NT2/D1 (cell line): Measurements from ENCODE around the gene FIS1.
"Not testable (repeated sequence)": the region's sequence is repeated elsewhere in the genome, so short reads cannot be mapped to it uniquely, and the experiment has no call there.

Experiments used
- DNase-seq: peaks from one replicate; pipeline ENCODE4 v3.0.0-alpha.2; 2011; ENCODE audit warnings: low read depth, low spot score
- H3K27me3 ChIP-seq: 2 replicates; pipeline ENCODE4 v1.6.0; 2011; ENCODE audit warnings: mild to moderate bottlenecking; ENCODE audit not compliant: insufficient read length, insufficient read depth
- H3K36me3 ChIP-seq: 2 replicates; pipeline ENCODE4 v1.6.1; 2011; ENCODE audit warnings: mild to moderate bottlenecking, low read length, mixed read lengths; ENCODE audit not compliant: insufficient read depth, insufficient read length
- H3K4me1 ChIP-seq: 2 replicates; pipeline ENCODE4 v1.5.1; 2011; ENCODE audit not compliant: insufficient read depth, insufficient read length
- H3K4me3 ChIP-seq: 2 replicates; pipeline ENCODE4 v1.5.1; 2011; ENCODE audit warnings: low read depth; ENCODE audit not compliant: insufficient read length
- H3K9ac ChIP-seq: 2 replicates; pipeline ENCODE4 v1.6.0; 2011; ENCODE audit warnings: low read depth; ENCODE audit not compliant: insufficient read length
- H3K9me3 ChIP-seq: 2 replicates; pipeline ENCODE4 v1.5.1; 2011; ENCODE audit warnings: mild to moderate bottlenecking, low read length; ENCODE audit not compliant: insufficient read depth
- SUZ12 ChIP-seq: IDR thresholded peaks from 2 replicates; pipeline ENCODE4 v1.6.1; 2011; ENCODE audit not compliant: insufficient read length, insufficient read depth; ENCODE audit errors: extremely low read depth
- YY1 ChIP-seq: IDR thresholded peaks from 2 replicates; pipeline ENCODE4 v1.6.1; 2011; ENCODE audit not compliant: insufficient read length, insufficient read depth
- ZNF274 ChIP-seq: IDR thresholded peaks from 2 replicates; pipeline ENCODE4 v1.6.1; 2011; ENCODE audit warnings: mild to moderate bottlenecking, low read depth, low read length

The FIS1 gene

GRCh38 chr7:101244375-101245146 lies at the start of gene FIS1:
TSS of gene FIS1 (minus strand) at chr7:101245081. CDS start at chr7:101245004, 77 bp downstream.
- TF ChIP-seq ZNF274, result no peak
- TF ChIP-seq SUZ12, result no peak
- TF ChIP-seq YY1, result no peak
- peak within 1 kb of the TSS; percentile 97 for H3K9ac ChIP-seq
- H3K9me3 ChIP-seq, result no peaks in the 10 kb centered on the region
- DNase-seq, result peak; percentile 93
- peaks cover 3% of the 10 kb centered on the region for H3K4me1 ChIP-seq
- H3K36me3 ChIP-seq, result peaks cover 52% of the 10 kb centered on the region
- H3K4me3 ChIP-seq, result peak within 1 kb of the TSS; percentile 98
- no peaks in the 10 kb centered on the region for H3K27me3 ChIP-seq

GRCh38 chr7:101294039-101294831 lies 49.4 kb upstream of the FIS1 start:
- no peaks in the 10 kb centered on the region for H3K9me3 ChIP-seq
- H3K36me3 ChIP-seq, result no peaks in the 10 kb centered on the region
- TF ChIP-seq ZNF274 (no peak), YY1 (no peak), SUZ12 (no peak)
- H3K4me3 ChIP-seq, result no peak overlapping the region
- H3K9ac ChIP-seq, result peak overlapping the region; percentile 12
- no peaks in the 10 kb centered on the region for H3K27me3 ChIP-seq
- peak; percentile 99 for DNase-seq
- H3K4me1 ChIP-seq, result no peaks in the 10 kb centered on the region

GRCh38 chr7:101293069-101294021 lies 48.5 kb upstream of the FIS1 start:
- not testable (repeated sequence) for H3K9me3 ChIP-seq, DNase-seq, H3K36me3 ChIP-seq, H3K27me3 ChIP-seq, H3K4me1 ChIP-seq, H3K4me3 ChIP-seq
- H3K9ac ChIP-seq, result peak overlapping the region; percentile 14

- H3K4me3 ChIP-seq, H3K27me3 ChIP-seq: not testable (repeated sequence)
These were observed 47.7 kb upstream of the FIS1 start for GRCh38 chr7:101292566-101292965.

GRCh38 chr7:101290186-101291037 lies 45.5 kb upstream of the FIS1 start:
- not testable (repeated sequence) for DNase-seq, H3K27me3 ChIP-seq, H3K4me1 ChIP-seq, H3K9me3 ChIP-seq, H3K36me3 ChIP-seq
- peak overlapping the region; percentile 4 for H3K4me3 ChIP-seq
- H3K9ac ChIP-seq, result peak overlapping the region; percentile 42

More at GRCh38 chr7:101292566-101292965, 47.7 kb upstream of the FIS1 start:
- H3K9me3 ChIP-seq, H3K4me1 ChIP-seq, DNase-seq, H3K9ac ChIP-seq, H3K36me3 ChIP-seq: not testable (repeated sequence)

GRCh38 chr7:101289687-101290086 lies 44.8 kb upstream of the FIS1 start:
- H3K36me3 ChIP-seq, result not testable (repeated sequence)
- H3K4me3 ChIP-seq, result peak overlapping the region; percentile 36

GRCh38 chr7:101288439-101288838 lies 43.6 kb upstream of the FIS1 start:
- DNase-seq, result no peak
- TF ChIP-seq SUZ12 (no peak), ZNF274 (no peak), YY1 (no peak)
- Histone ChIP-seq H3K4me1 (no peaks in the 10 kb centered on the region), H3K4me3 (peak overlapping the region; percentile 21), H3K36me3 (no peaks in the 10 kb centered on the region), H3K9me3 (no peaks in the 10 kb centered on the region), H3K9ac (no peak overlapping the region), H3K27me3 (no peaks in the 10 kb centered on the region)

More at GRCh38 chr7:101289687-101290086, 44.8 kb upstream of the FIS1 start:
- not testable (repeated sequence) for H3K27me3 ChIP-seq, DNase-seq, H3K4me1 ChIP-seq, H3K9me3 ChIP-seq
- H3K9ac ChIP-seq, result peak overlapping the region; percentile 32
